Measurements from ENCODE around the gene SNRNP200.

GRCh38 chr2:96354492-96354891 lies 49.1 kb upstream of the SNRNP200 start:
- TF ChIP-seq, protein P1, sequence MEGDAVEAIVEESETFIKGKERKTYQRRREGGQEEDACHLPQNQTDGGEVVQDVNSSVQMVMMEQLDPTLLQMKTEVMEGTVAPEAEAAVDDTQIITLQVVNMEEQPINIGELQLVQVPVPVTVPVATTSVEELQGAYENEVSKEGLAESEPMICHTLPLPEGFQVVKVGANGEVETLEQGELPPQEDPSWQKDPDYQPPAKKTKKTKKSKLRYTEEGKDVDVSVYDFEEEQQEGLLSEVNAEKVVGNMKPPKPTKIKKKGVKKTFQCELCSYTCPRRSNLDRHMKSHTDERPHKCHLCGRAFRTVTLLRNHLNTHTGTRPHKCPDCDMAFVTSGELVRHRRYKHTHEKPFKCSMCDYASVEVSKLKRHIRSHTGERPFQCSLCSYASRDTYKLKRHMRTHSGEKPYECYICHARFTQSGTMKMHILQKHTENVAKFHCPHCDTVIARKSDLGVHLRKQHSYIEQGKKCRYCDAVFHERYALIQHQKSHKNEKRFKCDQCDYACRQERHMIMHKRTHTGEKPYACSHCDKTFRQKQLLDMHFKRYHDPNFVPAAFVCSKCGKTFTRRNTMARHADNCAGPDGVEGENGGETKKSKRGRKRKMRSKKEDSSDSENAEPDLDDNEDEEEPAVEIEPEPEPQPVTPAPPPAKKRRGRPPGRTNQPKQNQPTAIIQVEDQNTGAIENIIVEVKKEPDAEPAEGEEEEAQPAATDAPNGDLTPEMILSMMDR (IDR thresholded peaks at IDR 0.05; ENCODE audit: insufficient read depth, low read depth, low read length): no peak
- no peak for TF ChIP-seq EZH2 (IDR thresholded peaks at IDR 0.05; ENCODE audit: insufficient read depth, low read length)

Measured in astrocyte (in vitro differentiated cells and primary cell).